ENCODE data around the gene KCNQ1.

Gene KCNQ1

DNA sequence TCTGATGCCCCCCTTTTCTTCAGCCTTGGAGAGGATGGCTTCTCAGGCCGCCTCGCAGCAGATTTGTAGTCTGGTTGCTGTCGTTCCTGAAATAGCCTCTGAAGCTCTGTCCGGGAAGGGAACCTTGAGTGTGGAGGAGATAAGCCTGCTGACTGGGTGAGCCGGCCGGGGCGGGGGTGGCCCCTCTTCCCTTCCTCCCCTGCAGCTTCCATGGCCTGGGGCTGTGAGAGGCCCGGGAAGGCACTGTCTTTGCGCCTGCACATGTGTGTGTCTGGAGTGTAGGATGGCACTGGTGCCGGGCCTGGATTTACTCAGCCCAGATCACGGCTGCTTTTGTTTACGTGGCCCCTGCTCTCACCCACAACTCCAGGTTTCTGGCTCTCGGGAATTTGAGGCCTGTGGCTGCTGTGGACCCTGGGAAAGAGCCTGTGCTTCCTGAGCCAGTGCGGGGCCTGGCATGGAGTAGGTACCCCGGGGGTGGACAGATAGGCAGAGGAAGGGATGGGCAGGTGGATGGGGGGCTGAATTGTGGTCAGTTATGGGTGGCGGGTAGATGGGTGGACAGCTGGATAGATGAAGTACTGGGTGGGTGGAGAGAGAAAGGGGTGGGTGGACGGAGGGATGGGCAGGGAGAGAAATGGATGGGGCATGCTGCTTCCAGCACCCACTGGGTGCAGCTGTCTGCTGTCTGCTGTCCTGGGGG lies 16.6 kb downstream of the KCNQ1 start:
- TF ChIP-seq, protein P1, sequence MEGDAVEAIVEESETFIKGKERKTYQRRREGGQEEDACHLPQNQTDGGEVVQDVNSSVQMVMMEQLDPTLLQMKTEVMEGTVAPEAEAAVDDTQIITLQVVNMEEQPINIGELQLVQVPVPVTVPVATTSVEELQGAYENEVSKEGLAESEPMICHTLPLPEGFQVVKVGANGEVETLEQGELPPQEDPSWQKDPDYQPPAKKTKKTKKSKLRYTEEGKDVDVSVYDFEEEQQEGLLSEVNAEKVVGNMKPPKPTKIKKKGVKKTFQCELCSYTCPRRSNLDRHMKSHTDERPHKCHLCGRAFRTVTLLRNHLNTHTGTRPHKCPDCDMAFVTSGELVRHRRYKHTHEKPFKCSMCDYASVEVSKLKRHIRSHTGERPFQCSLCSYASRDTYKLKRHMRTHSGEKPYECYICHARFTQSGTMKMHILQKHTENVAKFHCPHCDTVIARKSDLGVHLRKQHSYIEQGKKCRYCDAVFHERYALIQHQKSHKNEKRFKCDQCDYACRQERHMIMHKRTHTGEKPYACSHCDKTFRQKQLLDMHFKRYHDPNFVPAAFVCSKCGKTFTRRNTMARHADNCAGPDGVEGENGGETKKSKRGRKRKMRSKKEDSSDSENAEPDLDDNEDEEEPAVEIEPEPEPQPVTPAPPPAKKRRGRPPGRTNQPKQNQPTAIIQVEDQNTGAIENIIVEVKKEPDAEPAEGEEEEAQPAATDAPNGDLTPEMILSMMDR (conservative IDR thresholded peaks at IDR 0.05) = no peak
- no peak overlapping the region for H3K27ac ChIP-seq

DNA sequence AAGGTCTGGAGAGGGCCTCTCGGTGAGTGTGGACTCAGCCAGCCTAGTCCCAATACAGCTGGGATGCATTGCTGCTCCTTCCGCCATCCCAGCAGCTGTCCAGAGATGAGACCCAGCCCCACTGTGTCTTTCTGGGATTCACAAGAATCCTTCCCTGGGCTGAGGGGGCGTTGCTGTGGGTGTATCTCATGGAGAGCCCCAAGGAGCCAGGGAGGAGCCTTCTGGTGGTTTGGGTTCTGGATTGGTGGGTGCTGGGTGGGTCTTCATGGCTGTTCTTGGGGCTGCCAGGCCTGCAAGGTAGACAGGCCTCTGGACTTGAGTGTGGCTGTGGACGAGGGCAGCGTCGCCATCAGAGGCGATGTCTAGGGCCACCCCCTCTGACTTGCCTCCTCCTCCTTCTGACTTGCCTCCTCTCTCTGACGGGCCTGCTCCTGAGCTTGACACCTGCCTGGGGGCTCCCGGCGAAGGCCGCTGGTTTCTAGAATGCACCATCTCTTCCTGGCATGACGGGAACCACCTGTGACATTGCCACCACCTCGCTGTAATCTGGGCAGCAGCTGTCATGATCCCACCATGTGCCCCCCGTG lies 17.2 kb downstream of the KCNQ1 start:
- H3K27ac ChIP-seq = no peak overlapping the region
- TF ChIP-seq, protein P1 (conservative IDR thresholded peaks at IDR 0.05) = no peak

DNA sequence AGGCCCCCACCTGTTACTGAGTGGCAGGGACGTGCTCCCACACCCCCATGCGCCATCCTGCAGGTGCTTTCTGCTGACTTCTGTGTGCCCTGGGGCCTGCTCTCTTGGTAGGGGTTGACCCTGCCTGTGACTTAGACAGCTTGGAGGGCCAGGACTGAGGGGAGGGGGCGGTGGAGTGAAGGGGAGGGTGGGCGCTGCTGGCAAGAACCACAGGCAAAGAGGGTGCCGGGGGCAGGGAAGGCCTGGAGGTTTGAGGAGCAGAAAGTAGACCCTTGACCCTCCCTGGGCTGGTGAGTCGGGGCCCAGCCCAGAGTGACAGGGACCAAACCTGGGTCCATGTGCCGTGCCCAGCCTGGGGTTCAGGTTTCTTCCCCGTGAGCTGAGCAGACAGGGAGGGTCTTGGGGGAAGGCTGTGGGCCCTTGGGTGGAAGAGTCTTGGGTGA lies 17.8 kb downstream of the KCNQ1 start:
- TF ChIP-seq, protein P1 (conservative IDR thresholded peaks at IDR 0.05) = no peak
- no peak overlapping the region for H3K27ac ChIP-seq

DNA sequence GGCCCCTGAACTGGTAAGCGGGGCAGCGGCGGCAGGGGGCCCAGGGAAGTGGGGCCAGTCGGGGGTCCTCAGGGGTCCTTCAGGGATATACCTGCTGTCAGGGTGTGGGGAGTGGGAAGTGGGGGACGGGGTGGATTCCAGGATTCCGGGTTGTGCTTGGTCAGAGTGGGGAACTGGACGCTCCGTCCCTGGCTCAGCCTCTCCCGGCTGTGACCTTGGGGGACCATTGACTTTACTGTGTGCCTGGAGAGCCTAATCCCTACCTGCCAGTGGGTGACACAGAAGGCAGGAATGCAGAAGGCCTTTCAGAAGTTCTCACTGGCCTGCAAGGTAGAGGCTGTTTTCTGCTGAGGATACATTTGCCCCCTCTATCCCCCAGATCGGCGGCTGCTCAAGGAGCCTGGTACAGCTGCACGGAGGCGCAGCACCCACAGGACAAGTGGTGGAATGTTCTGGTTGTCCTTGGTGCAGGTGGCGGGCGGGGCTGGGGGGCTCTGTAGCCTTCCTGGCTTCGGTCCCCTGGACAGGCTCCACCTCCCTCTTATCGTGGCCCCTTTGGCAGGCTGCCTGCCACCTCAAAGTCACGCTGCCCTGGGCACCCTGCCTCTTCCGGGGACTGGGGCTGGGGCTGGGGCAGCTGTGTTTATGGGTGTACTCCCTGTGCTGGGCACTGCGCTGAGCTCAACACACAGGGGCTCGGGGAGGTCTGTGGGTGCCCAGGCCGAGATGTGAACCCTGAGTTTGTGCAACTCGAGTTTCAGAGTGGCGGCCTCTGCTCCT lies 18.4 kb downstream of the KCNQ1 start:
- TF ChIP-seq, protein P1 (conservative IDR thresholded peaks at IDR 0.05) = no peak
- no peak overlapping the region for H3K27ac ChIP-seq

DNA sequence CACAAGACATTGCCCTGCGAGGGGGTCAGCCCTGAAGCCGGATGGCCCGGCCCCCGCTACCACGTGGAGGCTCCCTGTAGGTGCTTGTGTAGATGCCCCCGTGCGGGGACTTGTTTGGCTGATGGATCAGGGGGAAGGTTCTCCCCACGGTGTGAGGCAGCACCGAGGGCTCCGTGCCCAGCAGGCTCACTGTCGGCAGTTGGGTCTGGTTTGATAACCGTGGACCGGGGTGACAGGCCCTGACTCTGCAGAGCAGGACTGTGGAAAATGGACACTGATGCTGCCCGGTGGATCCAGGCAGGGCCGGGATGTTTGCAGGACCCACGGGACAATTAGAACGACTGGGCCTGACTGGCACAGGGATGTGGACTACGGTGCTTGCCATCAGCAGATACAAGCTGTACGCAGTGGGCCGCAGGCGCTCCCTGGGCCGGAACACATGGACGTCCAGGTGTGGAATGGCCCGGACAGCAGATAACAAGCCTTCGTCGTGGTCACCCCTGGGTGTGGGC lies 19.0 kb downstream of the KCNQ1 start:
- H3K27ac ChIP-seq = no peak overlapping the region
- TF ChIP-seq, protein P1 (conservative IDR thresholded peaks at IDR 0.05) = no peak

DNA sequence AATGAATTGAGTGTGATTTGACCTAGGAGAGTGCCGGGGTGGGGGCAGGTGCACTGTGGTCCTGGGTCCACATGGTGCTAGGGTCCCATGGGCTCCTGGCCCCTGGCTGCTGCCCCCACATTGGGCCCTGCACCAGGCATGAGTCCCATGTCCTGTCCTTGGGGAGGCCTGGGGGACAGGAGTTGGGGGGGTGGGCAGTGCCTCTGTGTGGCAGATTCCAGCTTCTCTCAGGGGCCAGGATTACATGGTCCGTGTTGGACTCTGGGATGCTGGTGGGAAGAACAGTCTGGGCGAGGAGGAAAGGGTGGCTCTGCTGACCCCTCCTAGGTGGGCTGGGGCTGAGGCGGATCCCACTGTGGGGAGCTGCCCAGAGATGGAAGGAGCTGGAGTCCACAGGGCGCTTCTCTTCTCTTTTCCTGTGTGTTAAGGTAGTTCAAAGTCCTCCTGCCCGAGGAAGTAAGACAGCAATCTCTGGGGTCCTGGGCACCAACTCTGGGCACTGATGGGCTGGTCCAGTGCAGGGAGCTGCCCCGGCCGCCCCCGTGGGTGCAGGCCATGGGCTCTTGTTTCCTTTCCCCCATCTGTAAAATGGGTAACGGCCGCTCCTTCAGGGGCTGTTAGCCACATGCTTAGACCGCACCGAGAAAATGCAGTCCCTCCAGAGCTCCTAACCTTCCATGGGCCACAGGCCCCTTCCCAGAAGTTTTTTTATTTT lies 19.8 kb downstream of the KCNQ1 start:
- TF ChIP-seq, protein P1 (conservative IDR thresholded peaks at IDR 0.05) = no peak
- no peak overlapping the region for H3K27ac ChIP-seq

All from VCaP (cell line).